Body of pancreas (tissue), 4 donors: ENCODE results near the gene TMEM30B. TPM values are rescaled to one million over a fixed set of nuclear protein-coding genes. Genes with fewer than 3 reads are reported as not detected.
"Not testable (repeated sequence)": the region's sequence is repeated elsewhere in the genome, so short reads cannot be mapped to it uniquely, and the experiment has no call there.

Experiments used
- ATAC-seq: fragments of 150-250 bp; one replicate; pipeline ENCODE4 v1.9.1; 2016
- DNase-seq, 4 donors: peaks; one replicate each; pipeline ENCODE4 v3.0.0-alpha.2; 2019
- H3K27ac ChIP-seq, 4 donors: fragments of 200-600 bp; sonication (generic); 1 replicate in 3 of 4; 2 replicates in 1 of 4; pipeline versions ENCODE4 v1.5.1 to v1.6.1; 2016 to 2019; ENCODE audit warnings: mild to moderate bottlenecking in 1 of 4, mixed read lengths in 1 of 4, moderate library complexity in 1 of 4
- H3K27me3 ChIP-seq, 2 donors: fragments of 200-600 bp; sonication (generic); one replicate each; pipeline ENCODE4 v1.6.0; 2016; ENCODE audit warnings: mild to moderate bottlenecking in 1 of 2
- H3K36me3 ChIP-seq, 2 donors: fragments of 200-600 bp; sonication (generic); replicated peaks in 1 of 2; 2 replicates each; pipeline ENCODE4 v1.5.1; 2016; ENCODE audit warnings: low read depth in 2 of 2; ENCODE audit not compliant: insufficient read depth in 1 of 2
- H3K4me1 ChIP-seq: fragments of 200-600 bp; sonication (generic); one replicate; pipeline ENCODE4 v1.6.0; 2016
- H3K4me3 ChIP-seq, 2 donors: fragments of 200-600 bp; sonication (generic); 1 replicate in 1 of 2; 2 replicates in 1 of 2; pipeline ENCODE4 v1.5.1; 2016 to 2019
- H3K9me3 ChIP-seq, 3 donors: fragments of 200-600 bp; sonication (generic); 1 replicate in 2 of 3; 2 replicates in 1 of 3; pipeline ENCODE4 v1.5.1; 2016
- POLR2A ChIP-seq, 3 donors: fragments of 450-650 bp; IDR thresholded peaks; one replicate each; pipeline ENCODE4 v1.6.1; 2016; ENCODE audit warnings: antibody characterized with exemption in 3 of 3, mild to moderate bottlenecking in 2 of 3
- WGBS, 2 donors: methylation state at CpG; one replicate each; pipeline ENCODE4 v1.1.5; 2017; 5-methylcytosine and 5-hydroxymethylcytosine counted together
- intact Hi-C: fragments of 100-400 bp; cut with DNase I; formaldehyde crosslinking; loops from one replicate; pipeline ENCODE4 v1.15.1; 2023
- total RNA-seq, 2 donors: library from RNA; depleted of rRNA; stranded (reverse); fragments of >200 nt; gene quantifications; one replicate each; pipeline ENCODE4 v1.1.0, GENCODE V29; 2016
- TF ChIP-seq, protein P1 (sequence below), 7 experiments: fragments of 450-650 bp in 4 of 7; fragments of 200-600 bp in 3 of 7; sonication (generic) in 3 of 7; IDR thresholded peaks; one replicate each; pipeline ENCODE4 v1.5.1; 2016 to 2019; ENCODE audit warnings: antibody characterized with exemption in 7 of 7

The TMEM30B gene
- total RNA-seq, 2 donors from 2014 or later, result 14.5 to 30.4 TPM

DNA sequence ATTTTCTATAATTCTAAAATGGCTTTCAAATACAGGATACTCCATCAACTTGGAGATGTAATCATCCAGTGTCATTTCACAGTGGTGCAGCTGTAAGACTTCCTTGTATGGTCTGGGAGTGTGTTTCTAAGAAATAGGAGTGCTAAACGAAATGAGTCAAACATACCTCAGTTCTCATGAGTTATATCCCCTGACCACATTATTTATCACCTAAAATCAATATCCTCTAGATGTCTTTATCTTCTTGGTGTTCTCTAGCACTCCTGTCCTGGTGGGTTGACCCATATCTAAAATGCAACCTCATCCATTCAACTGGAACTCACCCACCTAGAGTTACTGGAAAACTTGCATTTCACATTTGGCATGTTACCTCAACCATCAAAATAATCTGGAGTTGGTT lies 33.2 kb downstream of the TMEM30B start:
- no peak overlapping the region for H3K4me3 ChIP-seq
- H3K27me3 ChIP-seq, result no peaks in the 10 kb centered on the region
- H3K27ac ChIP-seq, result no peak overlapping the region
- no peaks in the 10 kb centered on the region for H3K4me1 ChIP-seq
- no peak for DNase-seq
- TF ChIP-seq POLR2A (IDR thresholded peaks at IDR 0.05), result no peak
- TF ChIP-seq, protein P1, sequence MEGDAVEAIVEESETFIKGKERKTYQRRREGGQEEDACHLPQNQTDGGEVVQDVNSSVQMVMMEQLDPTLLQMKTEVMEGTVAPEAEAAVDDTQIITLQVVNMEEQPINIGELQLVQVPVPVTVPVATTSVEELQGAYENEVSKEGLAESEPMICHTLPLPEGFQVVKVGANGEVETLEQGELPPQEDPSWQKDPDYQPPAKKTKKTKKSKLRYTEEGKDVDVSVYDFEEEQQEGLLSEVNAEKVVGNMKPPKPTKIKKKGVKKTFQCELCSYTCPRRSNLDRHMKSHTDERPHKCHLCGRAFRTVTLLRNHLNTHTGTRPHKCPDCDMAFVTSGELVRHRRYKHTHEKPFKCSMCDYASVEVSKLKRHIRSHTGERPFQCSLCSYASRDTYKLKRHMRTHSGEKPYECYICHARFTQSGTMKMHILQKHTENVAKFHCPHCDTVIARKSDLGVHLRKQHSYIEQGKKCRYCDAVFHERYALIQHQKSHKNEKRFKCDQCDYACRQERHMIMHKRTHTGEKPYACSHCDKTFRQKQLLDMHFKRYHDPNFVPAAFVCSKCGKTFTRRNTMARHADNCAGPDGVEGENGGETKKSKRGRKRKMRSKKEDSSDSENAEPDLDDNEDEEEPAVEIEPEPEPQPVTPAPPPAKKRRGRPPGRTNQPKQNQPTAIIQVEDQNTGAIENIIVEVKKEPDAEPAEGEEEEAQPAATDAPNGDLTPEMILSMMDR (IDR thresholded peaks at IDR 0.05), result no peak
- WGBS, 2 donors, result 29 to 35% methylated on average over 1 of the region's 1 CpG
- intact Hi-C loops, result no loop called here
- no peaks in the 10 kb centered on the region for H3K9me3 ChIP-seq
- no peaks in the 10 kb centered on the region for H3K36me3 ChIP-seq
- no peak for ATAC-seq

DNA sequence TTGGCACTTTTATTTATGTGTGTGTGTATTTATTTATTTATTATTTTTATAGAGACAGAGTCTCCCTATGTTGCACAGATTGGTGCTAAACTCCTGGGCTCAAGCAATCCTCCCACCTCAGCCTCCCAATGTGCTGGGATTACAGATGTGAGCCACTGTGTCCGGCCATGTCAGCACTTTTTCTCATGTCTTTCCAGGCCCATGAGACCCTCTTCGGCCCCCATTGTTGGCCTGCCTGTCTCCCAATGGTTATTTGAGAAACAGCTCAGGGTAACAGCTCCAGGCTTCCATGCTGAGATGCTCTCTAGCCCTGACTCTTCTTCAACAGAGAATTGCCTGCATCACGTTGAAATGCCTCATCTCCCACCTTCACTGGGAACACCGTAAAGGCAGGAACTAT lies 34.4 kb downstream of the TMEM30B start:
- H3K27me3 ChIP-seq, result no peaks in the 10 kb centered on the region
- WGBS, 2 donors, result 62 to 65% methylated on average over 4 of the region's 4 CpGs
- ATAC-seq (no peak), DNase-seq (no peak)
- no peaks in the 10 kb centered on the region for H3K36me3 ChIP-seq
- intact Hi-C loops, result no loop called here
- TF ChIP-seq, protein P1 (IDR thresholded peaks at IDR 0.05), result no peak
- no peak for TF ChIP-seq POLR2A (IDR thresholded peaks at IDR 0.05)
- H3K27ac ChIP-seq, result no peak overlapping the region
- H3K4me3 ChIP-seq, result no peak overlapping the region
- no peaks in the 10 kb centered on the region for H3K9me3 ChIP-seq
- H3K4me1 ChIP-seq, result no peaks in the 10 kb centered on the region

DNA sequence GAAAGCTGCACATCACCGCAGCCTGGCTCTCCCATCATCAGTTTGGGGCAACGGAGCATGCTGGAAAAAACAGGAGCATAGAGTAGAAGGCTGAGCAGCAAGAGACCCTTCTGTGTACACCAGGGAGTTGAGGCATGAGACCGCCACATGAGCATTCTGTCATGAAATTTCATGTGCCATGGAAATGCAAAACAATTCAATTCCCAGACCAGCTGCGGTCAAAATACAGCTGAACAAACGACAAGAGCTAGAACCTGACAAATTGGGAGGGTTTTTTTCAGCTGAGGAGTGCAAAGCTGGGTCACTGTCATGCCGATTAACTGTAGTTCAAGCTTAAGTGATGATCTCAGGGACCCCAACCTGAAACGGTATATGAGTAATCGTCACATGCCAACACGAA lies 37.1 kb downstream of the TMEM30B start:
- 61 to 76% methylated on average over 9 of the region's 9 CpGs for WGBS, 2 donors

DNA sequence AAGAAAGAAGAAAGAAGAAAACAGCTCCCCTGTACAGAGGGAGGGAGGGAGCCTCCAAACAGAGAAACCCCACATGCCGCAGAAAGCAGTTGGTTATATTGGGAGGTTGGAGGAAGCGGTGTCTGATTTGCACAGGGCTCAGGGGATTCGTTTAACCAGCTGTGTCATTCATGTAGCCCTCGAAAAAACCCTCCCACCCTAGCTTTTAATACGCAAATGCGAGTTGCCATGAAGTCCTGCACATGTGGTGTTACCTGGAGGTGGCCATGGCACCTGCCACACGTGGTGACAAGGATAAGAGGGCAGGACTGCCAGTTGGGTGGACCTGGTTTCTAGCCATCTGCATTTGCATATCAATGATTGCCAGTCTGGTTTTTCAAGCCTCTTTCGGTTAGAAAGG lies 40.9 kb downstream of the TMEM30B start:
- no peak for TF ChIP-seq POLR2A (IDR thresholded peaks at IDR 0.05)
- TF ChIP-seq, protein P1 (IDR thresholded peaks at IDR 0.05), result no peak
- no peak for DNase-seq
- peaks cover 0 to 16% (median 0%) of the 10 kb centered on the region in 3 donors for H3K9me3 ChIP-seq
- WGBS, 2 donors, result 44 to 48% methylated on average over 8 of the region's 8 CpGs
- intact Hi-C loops, result no loop called here
- H3K27me3 ChIP-seq, result no peaks in the 10 kb centered on the region
- H3K4me3 ChIP-seq, result no peak overlapping the region
- H3K27ac ChIP-seq, result no peak overlapping the region
- H3K36me3 ChIP-seq, result no peaks in the 10 kb centered on the region
- no peaks in the 10 kb centered on the region for H3K4me1 ChIP-seq
- no peak for ATAC-seq

More for the DNA sequence above, 37.1 kb downstream of the TMEM30B start:
- intact Hi-C loops, result no loop called here
- TF ChIP-seq, protein P1 (IDR thresholded peaks at IDR 0.05), result no peak
- no peak for TF ChIP-seq POLR2A (IDR thresholded peaks at IDR 0.05)
- Histone ChIP-seq H3K9me3 (peaks cover 0 to 16% (median 0%) of the 10 kb centered on the region in 3 donors), H3K27ac (no peak overlapping the region), H3K4me1 (no peaks in the 10 kb centered on the region), H3K27me3 (no peaks in the 10 kb centered on the region), H3K36me3 (no peaks in the 10 kb centered on the region), H3K4me3 (no peak overlapping the region)
- no peak for DNase-seq
- ATAC-seq, result no peak

- H3K36me3 ChIP-seq, DNase-seq, H3K27me3 ChIP-seq, H3K4me1 ChIP-seq, H3K27ac ChIP-seq, ATAC-seq, intact Hi-C loops, H3K4me3 ChIP-seq: not testable (repeated sequence)
- WGBS, 2 donors, result 74 to 76% methylated on average over 10 of the region's 10 CpGs
- H3K9me3 ChIP-seq, result peaks cover 0 to 16% (median 0%) of the 10 kb centered on the region in 3 donors
Measured at GRCh38 chr14:61239285-61239684, 41.9 kb downstream of the TMEM30B start.
